Gastrocnemius medialis (tissue), 4 donors: Measurements from ENCODE around the gene KLK4. TPM values are rescaled to one million over a fixed set of nuclear protein-coding genes. Genes with fewer than 3 reads are reported as not detected.

Source experiments
- ATAC-seq, 2 donors: fragments of 150-250 bp; one replicate each; pipeline ENCODE4 v1.9.1; 2016
- DNase-seq, 2 donors: peaks; one replicate each; pipeline ENCODE4 v3.0.0-alpha.2; 2019
- H3K27ac ChIP-seq, 4 donors: fragments of 200-600 bp; sonication (generic); 1 replicate in 1 of 4; 2 replicates in 3 of 4; pipeline ENCODE4 v1.5.1; 2016 to 2018; ENCODE audit warnings: mild to moderate bottlenecking in 2 of 4, moderate library complexity in 1 of 4
- H3K27me3 ChIP-seq, 3 donors: fragments of 200-600 bp; sonication (generic) in 2 of 3; 1 replicate in 1 of 3; 2 replicates in 2 of 3; pipeline versions ENCODE4 v1.5.1 to v1.6.0; 2016 to 2019; ENCODE audit warnings: mild to moderate bottlenecking in 1 of 3, moderate library complexity in 1 of 3
- H3K36me3 ChIP-seq, 2 donors: fragments of 200-600 bp; sonication (generic) in 1 of 2; one replicate each; pipeline ENCODE4 v1.5.1; 2017 to 2018
- H3K4me1 ChIP-seq, 2 donors: fragments of 200-600 bp; sonication (generic) in 1 of 2; one replicate each; pipeline ENCODE4 v1.5.1; 2016 to 2017; ENCODE audit warnings: mild to moderate bottlenecking in 2 of 2
- H3K4me3 ChIP-seq, 4 donors: fragments of 200-600 bp; sonication (generic) in 3 of 4; 1 replicate in 1 of 4; 2 replicates in 3 of 4; pipeline ENCODE4 v1.5.1; 2016 to 2019; ENCODE audit warnings: mild to moderate bottlenecking in 2 of 4
- H3K9me3 ChIP-seq, 3 donors: fragments of 200-600 bp; sonication (generic) in 2 of 3; 1 replicate in 1 of 3; 2 replicates in 2 of 3; pipeline ENCODE4 v1.5.1; 2016 to 2019
- POLR2A ChIP-seq, 2 donors: fragments of 450-650 bp; IDR thresholded peaks; one replicate each; pipeline ENCODE4 v1.6.1; 2017; ENCODE audit warnings: antibody characterized with exemption in 2 of 2, mild to moderate bottlenecking in 2 of 2, moderate library complexity in 2 of 2
- in situ Hi-C, 4 donors: fragments of 200-750 bp; cut with MboI; loops; one replicate each; pipeline versions ENCODE4 v1.15.0 to v1.8.0; 2017; ENCODE audit warnings: low sequenced_read_pairs in 4 of 4
- intact Hi-C: fragments of 100-400 bp; cut with DNase I; formaldehyde crosslinking; loops from one replicate; pipeline ENCODE4 v1.15.1; 2023; ENCODE audit warnings: low total_unique reads
- total RNA-seq, 4 donors: library from RNA; depleted of rRNA; stranded (reverse); fragments of >200 nt; gene quantifications; one replicate each; pipeline versions ENCODE4 v1.1.0 to v1.2.3, GENCODE V29; 2016
- TF ChIP-seq, protein P1 (sequence below), 5 experiments: fragments of 450-650 bp in 3 of 5; fragments of 200-600 bp in 2 of 5; sonication (generic) in 2 of 5; IDR thresholded peaks in 4 of 5; conservative IDR thresholded peaks in 1 of 5; 1 replicate in 4 of 5; 2 replicates in 1 of 5; pipeline ENCODE4 v1.5.1; 2016 to 2019; ENCODE audit warnings: antibody characterized with exemption in 5 of 5, mild to moderate bottlenecking in 3 of 5, moderate library complexity in 3 of 5

Gene KLK4
- total RNA-seq, 4 donors from 2014 or later: not detected

DNA sequence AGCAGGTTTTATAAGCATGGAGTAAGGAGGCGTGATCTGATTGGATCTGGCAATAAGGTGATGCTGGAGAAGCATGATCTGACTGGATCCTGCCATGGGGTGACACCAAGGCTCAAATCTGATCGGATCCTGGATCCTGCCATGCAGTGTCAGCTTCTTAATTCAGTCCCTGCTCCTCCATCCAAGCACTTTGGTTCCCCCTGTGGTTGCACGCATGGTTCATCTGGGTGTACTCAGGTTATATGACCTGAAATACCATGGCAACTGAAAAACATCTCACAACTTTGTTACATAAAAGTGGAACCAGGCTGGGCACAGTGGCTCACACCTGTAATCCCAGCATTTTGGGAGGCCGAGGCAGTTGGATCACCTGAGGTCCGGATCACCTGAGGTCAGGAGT lies 17.6 kb upstream of the KLK4 start:
- TF ChIP-seq, protein P1, sequence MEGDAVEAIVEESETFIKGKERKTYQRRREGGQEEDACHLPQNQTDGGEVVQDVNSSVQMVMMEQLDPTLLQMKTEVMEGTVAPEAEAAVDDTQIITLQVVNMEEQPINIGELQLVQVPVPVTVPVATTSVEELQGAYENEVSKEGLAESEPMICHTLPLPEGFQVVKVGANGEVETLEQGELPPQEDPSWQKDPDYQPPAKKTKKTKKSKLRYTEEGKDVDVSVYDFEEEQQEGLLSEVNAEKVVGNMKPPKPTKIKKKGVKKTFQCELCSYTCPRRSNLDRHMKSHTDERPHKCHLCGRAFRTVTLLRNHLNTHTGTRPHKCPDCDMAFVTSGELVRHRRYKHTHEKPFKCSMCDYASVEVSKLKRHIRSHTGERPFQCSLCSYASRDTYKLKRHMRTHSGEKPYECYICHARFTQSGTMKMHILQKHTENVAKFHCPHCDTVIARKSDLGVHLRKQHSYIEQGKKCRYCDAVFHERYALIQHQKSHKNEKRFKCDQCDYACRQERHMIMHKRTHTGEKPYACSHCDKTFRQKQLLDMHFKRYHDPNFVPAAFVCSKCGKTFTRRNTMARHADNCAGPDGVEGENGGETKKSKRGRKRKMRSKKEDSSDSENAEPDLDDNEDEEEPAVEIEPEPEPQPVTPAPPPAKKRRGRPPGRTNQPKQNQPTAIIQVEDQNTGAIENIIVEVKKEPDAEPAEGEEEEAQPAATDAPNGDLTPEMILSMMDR (IDR thresholded peaks at IDR 0.05 in 4 of 5, conservative IDR thresholded peaks at IDR 0.05 in 1 of 5): no peak
- no peak for TF ChIP-seq POLR2A (IDR thresholded peaks at IDR 0.05)
- Histone ChIP-seq H3K27ac (no peak overlapping the region), H3K27me3 (no peaks in the 10 kb centered on the region), H3K9me3 (no peaks in the 10 kb centered on the region), H3K4me3 (no peak overlapping the region), H3K36me3 (no peaks in the 10 kb centered on the region), H3K4me1 (no peaks in the 10 kb centered on the region)
- in situ Hi-C loops: no loop called here
- intact Hi-C loops: no loop called here
- no peak for DNase-seq
- no peak for ATAC-seq

DNA sequence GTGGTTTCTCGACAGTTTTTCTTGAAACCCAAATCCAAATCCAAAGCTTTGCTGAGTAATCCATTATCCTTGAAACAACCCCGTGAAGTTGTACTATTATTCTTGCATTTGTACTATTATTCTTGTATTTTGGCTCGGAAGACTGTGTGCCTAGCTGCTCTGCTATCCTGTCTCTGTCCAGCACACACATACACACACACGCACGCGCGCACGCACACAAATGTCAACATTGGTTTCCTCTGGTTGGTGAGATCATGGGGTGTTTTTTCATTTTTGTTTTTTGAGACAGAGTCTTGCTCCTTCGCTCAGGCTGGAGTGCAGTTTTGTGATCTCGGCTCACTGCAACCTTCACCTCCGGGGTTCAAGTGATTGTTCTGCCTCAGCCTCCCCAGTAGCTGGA lies 14.9 kb upstream of the KLK4 start:
- H3K9me3 ChIP-seq: no peaks in the 10 kb centered on the region
- no peak overlapping the region for H3K4me3 ChIP-seq
- H3K36me3 ChIP-seq: no peaks in the 10 kb centered on the region
- ATAC-seq (no peak), DNase-seq (no peak)
- no peak for TF ChIP-seq POLR2A (IDR thresholded peaks at IDR 0.05)
- TF ChIP-seq, protein P1 (IDR thresholded peaks at IDR 0.05 in 4 of 5, conservative IDR thresholded peaks at IDR 0.05 in 1 of 5): no peak
- H3K4me1 ChIP-seq: no peaks in the 10 kb centered on the region
- H3K27ac ChIP-seq: no peak overlapping the region
- intact Hi-C loops (no loop called here), in situ Hi-C loops (no loop called here)
- H3K27me3 ChIP-seq: no peaks in the 10 kb centered on the region

DNA sequence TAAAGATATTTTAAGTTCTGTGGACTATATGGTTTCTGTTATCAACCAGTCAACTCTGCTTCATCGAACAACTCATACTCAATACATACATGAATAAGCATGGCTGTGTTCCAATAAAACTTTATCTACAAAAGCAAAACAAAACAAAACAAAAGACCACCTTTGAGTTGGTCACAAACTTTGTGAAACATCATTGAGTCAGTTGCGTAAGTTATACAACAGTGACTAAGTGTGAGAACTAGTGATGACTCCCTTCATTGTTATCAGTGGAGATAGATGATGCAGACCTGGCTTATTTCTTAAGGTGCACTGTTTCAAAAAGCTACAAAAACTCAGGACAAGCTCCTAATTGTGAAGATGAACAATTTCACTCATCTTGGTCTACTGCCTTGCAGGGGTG lies 14.5 kb upstream of the KLK4 start:
- in situ Hi-C loops (no loop called here), intact Hi-C loops (no loop called here)
- H3K27me3 ChIP-seq: no peaks in the 10 kb centered on the region
- no peaks in the 10 kb centered on the region for H3K4me1 ChIP-seq
- no peak overlapping the region for H3K4me3 ChIP-seq
- no peak for TF ChIP-seq POLR2A (IDR thresholded peaks at IDR 0.05)
- H3K36me3 ChIP-seq: no peaks in the 10 kb centered on the region
- H3K27ac ChIP-seq: no peak overlapping the region
- H3K9me3 ChIP-seq: no peaks in the 10 kb centered on the region
- ATAC-seq (no peak), DNase-seq (no peak)

GRCh38 chr19:50924586-50924985 lies 13.4 kb upstream of the KLK4 start:
- Histone ChIP-seq H3K4me3 (no peak overlapping the region), H3K27me3 (no peaks in the 10 kb centered on the region), H3K36me3 (no peaks in the 10 kb centered on the region), H3K4me1 (no peaks in the 10 kb centered on the region), H3K9me3 (no peaks in the 10 kb centered on the region), H3K27ac (no peak overlapping the region)
- no peak for ATAC-seq
- no peak for TF ChIP-seq POLR2A (IDR thresholded peaks at IDR 0.05)
- TF ChIP-seq, protein P1 (IDR thresholded peaks at IDR 0.05 in 4 of 5, conservative IDR thresholded peaks at IDR 0.05 in 1 of 5): no peak
- in situ Hi-C loops: no loop called here
- DNase-seq: no peak
- intact Hi-C loops: no loop called here

GRCh38 chr19:50922317-50922853 lies 11.2 kb upstream of the KLK4 start:
- no peak overlapping the region for H3K4me3 ChIP-seq
- no peaks in the 10 kb centered on the region for H3K36me3 ChIP-seq
- intact Hi-C loops (no loop called here), in situ Hi-C loops (no loop called here)
- H3K27me3 ChIP-seq: peaks cover 0 to 2% (median 1%) of the 10 kb centered on the region in 3 donors
- DNase-seq (peak in 1 of 2 donors; percentile 9), ATAC-seq (peak in 1 of 2 donors; percentile 45)
- H3K27ac ChIP-seq: no peak overlapping the region
- no peak for TF ChIP-seq POLR2A (IDR thresholded peaks at IDR 0.05)
- TF ChIP-seq, protein P1 (IDR thresholded peaks at IDR 0.05 in 4 of 5, conservative IDR thresholded peaks at IDR 0.05 in 1 of 5): peak in 3 of 5 experiments; percentile 41 to 61 (median 53)
- H3K4me1 ChIP-seq: no peaks in the 10 kb centered on the region
- H3K9me3 ChIP-seq: no peaks in the 10 kb centered on the region
